Glutamatergic neuron (in vitro differentiated cells): Measurements from ENCODE around the gene LDLRAD2. TPM values are rescaled to one million over a fixed set of nuclear protein-coding genes. Genes with fewer than 3 reads are reported as not detected.

Experiments
- DNase-seq: peaks from one replicate; pipeline ENCODE4 v3.0.0; 2022
- H3K27ac Mint-ChIP-seq: one replicate; pipeline ENCODE4 v1.8.0; 2020; ENCODE audit warnings: mild to moderate bottlenecking, mixed read lengths, inconsistent platforms; ENCODE audit not compliant: unreplicated experiment
- H3K27me3 Mint-ChIP-seq: one replicate; pipeline ENCODE4 v1.8.0; 2020; ENCODE audit warnings: mild to moderate bottlenecking, moderate library complexity, mixed read lengths, inconsistent platforms; ENCODE audit not compliant: unreplicated experiment
- H3K36me3 Mint-ChIP-seq: one replicate; pipeline ENCODE4 v1.8.0; 2020; ENCODE audit warnings: mild to moderate bottlenecking, mixed read lengths, inconsistent platforms; ENCODE audit not compliant: unreplicated experiment
- H3K4me1 Mint-ChIP-seq: one replicate; pipeline ENCODE4 v1.8.0; 2020; ENCODE audit warnings: mild to moderate bottlenecking, low read depth, mixed read lengths, inconsistent platforms; ENCODE audit not compliant: unreplicated experiment
- H3K4me3 Mint-ChIP-seq: one replicate; pipeline ENCODE4 v1.8.0; 2020; ENCODE audit warnings: mild to moderate bottlenecking, mixed read lengths, inconsistent platforms; ENCODE audit not compliant: unreplicated experiment
- H3K9me3 Mint-ChIP-seq: one replicate; pipeline ENCODE4 v1.8.0; 2020; ENCODE audit warnings: mild to moderate bottlenecking, moderate library complexity, mixed read lengths, inconsistent platforms; ENCODE audit not compliant: unreplicated experiment
- total RNA-seq: library from RNA; stranded (reverse); fragmentation: NEBNext Ultra II Directional; extraction: Animal tissue kit (Norgen Biotek cat#: 25700); gene quantifications from one replicate; pipeline ENCODE4 v1.2.1, GENCODE V29; 2021; ENCODE audit not compliant: unreplicated experiment
- TF ChIP-seq, protein P1 (sequence below): fragments of 200-600 bp; sonication (generic); IDR thresholded peaks from one replicate; pipeline ENCODE4 v1.5.0; 2021; ENCODE audit not compliant: partially characterized antibody, unreplicated experiment

The LDLRAD2 gene
- total RNA-seq, 1 donor from 2014 or later = not detected

DNA sequence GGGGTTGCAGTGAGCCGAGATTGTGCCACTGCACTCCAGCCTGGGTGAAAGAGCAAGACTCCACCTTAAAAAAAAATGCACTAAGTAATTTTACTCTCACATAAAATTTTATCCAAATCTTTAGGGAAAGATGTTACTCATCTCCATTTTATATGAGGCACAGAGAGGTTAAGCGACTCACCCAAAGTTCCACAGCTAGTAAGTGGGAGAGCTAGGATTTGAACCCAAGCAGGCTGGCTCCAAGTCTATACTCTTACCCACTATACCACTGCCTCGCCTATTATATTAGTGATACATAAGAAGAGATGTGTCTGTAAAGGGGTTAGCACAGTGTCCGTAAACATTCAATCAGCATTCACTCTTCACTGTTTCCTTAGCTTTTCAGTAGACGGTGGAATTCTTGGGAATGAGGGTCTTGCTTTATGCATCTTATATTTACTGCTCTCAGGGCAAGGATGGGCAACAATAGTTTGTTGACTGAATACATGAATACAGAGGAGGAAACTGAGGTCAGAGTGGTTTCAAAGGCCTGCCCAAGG lies 15.1 kb downstream of the LDLRAD2 start:
- Mint-ChIP-seq H3K36me3 (no peaks in the 10 kb centered on the region), H3K4me3 (no peak overlapping the region), H3K27ac (no peak overlapping the region), H3K27me3 (peaks cover 2% of the 10 kb centered on the region), H3K9me3 (no peaks in the 10 kb centered on the region), H3K4me1 (no peaks in the 10 kb centered on the region)
- DNase-seq = no peak
- TF ChIP-seq, protein P1, sequence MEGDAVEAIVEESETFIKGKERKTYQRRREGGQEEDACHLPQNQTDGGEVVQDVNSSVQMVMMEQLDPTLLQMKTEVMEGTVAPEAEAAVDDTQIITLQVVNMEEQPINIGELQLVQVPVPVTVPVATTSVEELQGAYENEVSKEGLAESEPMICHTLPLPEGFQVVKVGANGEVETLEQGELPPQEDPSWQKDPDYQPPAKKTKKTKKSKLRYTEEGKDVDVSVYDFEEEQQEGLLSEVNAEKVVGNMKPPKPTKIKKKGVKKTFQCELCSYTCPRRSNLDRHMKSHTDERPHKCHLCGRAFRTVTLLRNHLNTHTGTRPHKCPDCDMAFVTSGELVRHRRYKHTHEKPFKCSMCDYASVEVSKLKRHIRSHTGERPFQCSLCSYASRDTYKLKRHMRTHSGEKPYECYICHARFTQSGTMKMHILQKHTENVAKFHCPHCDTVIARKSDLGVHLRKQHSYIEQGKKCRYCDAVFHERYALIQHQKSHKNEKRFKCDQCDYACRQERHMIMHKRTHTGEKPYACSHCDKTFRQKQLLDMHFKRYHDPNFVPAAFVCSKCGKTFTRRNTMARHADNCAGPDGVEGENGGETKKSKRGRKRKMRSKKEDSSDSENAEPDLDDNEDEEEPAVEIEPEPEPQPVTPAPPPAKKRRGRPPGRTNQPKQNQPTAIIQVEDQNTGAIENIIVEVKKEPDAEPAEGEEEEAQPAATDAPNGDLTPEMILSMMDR = no peak

DNA sequence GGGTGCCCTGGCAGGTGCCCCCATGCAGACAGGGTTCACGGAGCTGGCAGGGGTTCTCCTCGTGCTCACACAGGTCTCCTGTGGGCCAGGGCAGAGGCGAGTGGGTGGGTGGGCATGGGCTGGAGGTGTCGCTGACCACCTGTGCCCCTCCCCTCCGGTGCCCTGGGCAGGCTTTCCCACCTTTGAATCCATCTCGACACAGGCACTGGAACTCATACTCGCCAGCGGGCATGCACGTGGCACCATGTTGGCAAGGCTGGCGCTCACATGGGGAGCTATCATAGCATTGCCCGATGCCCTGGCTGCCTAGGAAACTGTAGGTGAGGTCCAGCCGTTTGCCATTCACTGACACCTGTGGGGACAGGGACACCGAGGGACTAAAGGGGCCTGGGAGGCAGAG lies 16.0 kb downstream of the LDLRAD2 start:
- peaks cover 2% of the 10 kb centered on the region for H3K9me3 Mint-ChIP-seq
- no peak for DNase-seq
- H3K4me1 Mint-ChIP-seq = no peaks in the 10 kb centered on the region
- H3K27me3 Mint-ChIP-seq = peaks cover 4% of the 10 kb centered on the region
- H3K4me3 Mint-ChIP-seq = no peak overlapping the region
- H3K36me3 Mint-ChIP-seq = no peaks in the 10 kb centered on the region
- TF ChIP-seq, protein P1 = no peak
- H3K27ac Mint-ChIP-seq = no peak overlapping the region

DNA sequence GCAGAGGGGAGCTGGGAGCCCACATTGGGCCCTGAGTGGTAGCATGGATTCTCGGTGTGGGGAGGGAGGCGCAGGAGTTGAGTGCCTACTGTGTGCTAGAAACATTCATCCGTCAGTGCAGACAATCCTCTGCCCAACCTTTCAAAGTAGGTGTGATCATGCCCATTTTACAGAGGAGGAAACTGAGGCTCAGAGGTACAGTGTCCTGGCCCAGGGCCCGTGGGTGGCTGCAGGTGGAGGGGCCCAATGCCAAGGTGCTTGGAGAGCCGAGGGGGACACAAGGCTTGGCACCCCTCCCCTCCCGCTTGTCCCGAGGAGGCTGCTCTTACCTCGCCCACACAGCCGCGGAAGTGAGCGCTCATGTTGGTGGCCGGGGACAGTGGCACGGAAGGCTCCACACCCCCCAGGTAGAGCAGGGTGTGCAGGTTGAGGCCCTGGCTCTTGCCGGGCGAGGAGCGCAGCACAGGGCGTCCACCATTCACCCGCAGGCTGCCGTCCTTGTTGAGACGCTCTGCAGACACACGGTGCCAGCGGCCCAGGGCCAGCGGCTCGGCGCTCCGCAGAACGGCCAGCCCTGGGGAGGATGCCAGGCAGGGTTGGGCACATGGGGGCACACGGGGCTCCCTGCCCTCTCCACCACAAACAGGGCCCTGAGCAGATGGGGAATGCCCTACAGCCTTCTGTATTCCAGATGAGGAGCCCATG lies 16.6 kb downstream of the LDLRAD2 start:
- no peaks in the 10 kb centered on the region for H3K36me3 Mint-ChIP-seq

DNA sequence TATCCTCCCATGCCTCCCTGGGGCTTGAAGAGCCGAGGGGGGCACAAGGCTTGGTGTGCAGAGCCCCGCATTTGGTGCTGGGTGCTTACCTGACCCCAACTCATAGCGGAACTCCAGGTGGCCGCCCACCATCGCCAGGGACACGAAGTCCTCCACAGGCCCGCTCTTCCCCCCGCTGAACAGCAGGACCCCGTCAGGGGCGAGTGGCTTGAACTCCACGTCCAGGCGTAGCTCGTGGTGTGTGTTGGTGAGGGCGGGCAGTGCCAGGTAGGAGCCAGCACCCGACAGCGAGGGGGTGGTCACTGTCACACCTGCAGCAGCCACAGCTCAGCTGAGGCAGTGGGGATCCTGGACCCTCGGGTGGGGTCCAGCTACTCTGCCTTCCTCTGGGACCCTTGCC lies 17.2 kb downstream of the LDLRAD2 start:
- H3K4me3 Mint-ChIP-seq = no peak overlapping the region
- no peak for DNase-seq
- H3K27me3 Mint-ChIP-seq = peaks cover 6% of the 10 kb centered on the region
- H3K27ac Mint-ChIP-seq = no peak overlapping the region
- H3K4me1 Mint-ChIP-seq = no peaks in the 10 kb centered on the region
- H3K36me3 Mint-ChIP-seq = peaks cover 6% of the 10 kb centered on the region
- H3K9me3 Mint-ChIP-seq = peaks cover 5% of the 10 kb centered on the region
- TF ChIP-seq, protein P1 = no peak

More for the DNA sequence above, 16.6 kb downstream of the LDLRAD2 start:
- Mint-ChIP-seq H3K27ac (no peak overlapping the region), H3K9me3 (peaks cover 2% of the 10 kb centered on the region), H3K4me3 (no peak overlapping the region), H3K4me1 (no peaks in the 10 kb centered on the region), H3K27me3 (peaks cover 4% of the 10 kb centered on the region)
- TF ChIP-seq, protein P1 = no peak
- no peak for DNase-seq

DNA sequence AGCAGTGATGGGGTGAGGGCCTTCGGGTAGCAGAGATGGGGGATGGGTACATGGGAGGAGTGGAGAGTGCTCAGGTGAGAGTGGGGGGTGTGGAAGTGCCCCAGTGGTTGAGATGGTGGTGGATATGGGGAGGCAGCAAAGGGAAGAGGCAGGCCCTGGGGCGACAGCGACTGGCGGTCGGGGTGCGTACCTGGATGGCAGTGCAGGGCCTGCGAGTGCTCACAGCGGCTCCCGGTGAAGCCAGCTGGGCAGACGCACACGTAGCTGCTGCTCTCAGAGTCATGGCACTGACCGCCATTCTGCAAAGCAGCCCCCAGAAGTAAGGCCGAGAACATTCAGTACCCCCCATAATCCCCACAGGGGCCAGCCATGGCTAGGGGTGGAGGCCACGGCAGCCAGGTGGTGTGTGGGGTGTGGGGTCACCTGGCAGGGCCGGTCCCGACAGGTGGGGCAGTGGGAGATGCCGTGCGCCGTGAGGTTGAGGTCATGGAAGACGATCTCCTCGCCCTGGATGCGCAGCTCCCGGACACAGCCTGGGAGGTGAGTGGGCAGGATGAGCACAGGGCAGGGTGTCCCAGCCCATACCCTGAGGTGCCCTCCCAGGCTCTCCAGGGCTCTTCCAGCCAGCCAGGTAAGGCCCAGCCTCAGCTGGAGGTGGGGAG lies 18.9 kb downstream of the LDLRAD2 start:
- TF ChIP-seq, protein P1 = no peak
- Mint-ChIP-seq H3K27me3 (peaks cover 10% of the 10 kb centered on the region), H3K27ac (no peak overlapping the region), H3K9me3 (peaks cover 10% of the 10 kb centered on the region), H3K36me3 (peaks cover 14% of the 10 kb centered on the region), H3K4me3 (no peak overlapping the region), H3K4me1 (no peaks in the 10 kb centered on the region)
- DNase-seq = no peak
